GM19395 (cell line): ENCODE results near the gene INPP4B.

Experiments
- ATAC-seq: cut with Tn5 transposase; IDR thresholded peaks from one replicate; pipeline ENCODE4 v1.9.1; 2021; ENCODE audit warnings: mild to moderate bottlenecking, moderate library complexity; ENCODE audit not compliant: unreplicated experiment

Gene INPP4B

GRCh38 chr4:142846108-142846728 is at the start of gene INPP4B:
TSS of gene INPP4B (minus strand) at chr4:142846301.
- peak; percentile 52 for ATAC-seq

GRCh38 chr4:142893012-142893411 is 46.9 kb upstream of the INPP4B start:
- no peak for ATAC-seq

- no peak for ATAC-seq
Measured at GRCh38 chr4:142886566-142886965, 40.5 kb upstream of the INPP4B start.

GRCh38 chr4:142883040-142883832 is 37.1 kb upstream of the INPP4B start:
- no peak for ATAC-seq

GRCh38 chr4:142882159-142882558 is 36.1 kb upstream of the INPP4B start:
- ATAC-seq, result no peak

- ATAC-seq, result no peak
Measured at GRCh38 chr4:142881331-142881730, 35.2 kb upstream of the INPP4B start.

- ATAC-seq, result no peak
Measured at GRCh38 chr4:142875117-142875516, 29.0 kb upstream of the INPP4B start.

- no peak for ATAC-seq
Measured at GRCh38 chr4:142874684-142875083, 28.6 kb upstream of the INPP4B start.

GRCh38 chr4:142866685-142867084 is 20.6 kb upstream of the INPP4B start:
- no peak for ATAC-seq

- ATAC-seq, result no peak
Measured at GRCh38 chr4:142861351-142861750, 15.2 kb upstream of the INPP4B start.

- ATAC-seq, result no peak
Measured at GRCh38 chr4:142858965-142859364, 12.9 kb upstream of the INPP4B start.

GRCh38 chr4:142858446-142858845 is 12.3 kb upstream of the INPP4B start:
- ATAC-seq, result no peak

- no peak for ATAC-seq
Measured at GRCh38 chr4:142856576-142856975, 10.5 kb upstream of the INPP4B start.

- ATAC-seq, result no peak
Measured at GRCh38 chr4:142850478-142850877, 4.4 kb upstream of the INPP4B start.

GRCh38 chr4:142846729-142847596 is 862 bp upstream of the INPP4B start:
- ATAC-seq, result peak; percentile 71

- no peak for ATAC-seq
Measured at GRCh38 chr4:142845293-142846107, 601 bp downstream of the INPP4B start.

GRCh38 chr4:142844782-142845181 is 1.3 kb downstream of the INPP4B start:
- no peak for ATAC-seq

- ATAC-seq, result no peak
Measured at GRCh38 chr4:142840516-142841123, 5.5 kb downstream of the INPP4B start.

GRCh38 chr4:142838778-142839177 is 7.3 kb downstream of the INPP4B start:
- ATAC-seq, result no peak

- no peak for ATAC-seq
Measured at GRCh38 chr4:142832022-142832421, 14.1 kb downstream of the INPP4B start.
